ENCODE results near the gene DMD.

The DMD gene

GRCh38 chrX:33014949-33015348 lies 196.4 kb downstream of the DMD start:
- no peak for DNase-seq

GRCh38 chrX:33014086-33014485 lies 197.3 kb downstream of the DMD start:
- no peak for DNase-seq

- no peak for DNase-seq
Measured at GRCh38 chrX:33001107-33001506, 210.2 kb downstream of the DMD start.

- no peak for DNase-seq
Measured at GRCh38 chrX:32998776-32999175, 212.6 kb downstream of the DMD start.

GRCh38 chrX:32995427-32995826 lies 215.9 kb downstream of the DMD start:
- no peak for DNase-seq

GRCh38 chrX:32987142-32987541 lies 224.2 kb downstream of the DMD start:
- DNase-seq: no peak

GRCh38 chrX:32985544-32985943 lies 225.8 kb downstream of the DMD start:
- DNase-seq: no peak

- DNase-seq: no peak
Measured at GRCh38 chrX:32966821-32967355, 244.5 kb downstream of the DMD start.

- DNase-seq: no peak
Measured at GRCh38 chrX:32954125-32954524, 257.2 kb downstream of the DMD start.

GRCh38 chrX:32948130-32948529 lies 263.2 kb downstream of the DMD start:
- DNase-seq: no peak

- DNase-seq: no peak
Measured at GRCh38 chrX:32937043-32937442, 274.3 kb downstream of the DMD start.

GRCh38 chrX:32933548-32933947 lies 277.8 kb downstream of the DMD start:
- no peak for DNase-seq

- no peak for DNase-seq
Measured at GRCh38 chrX:32929040-32929439, 282.3 kb downstream of the DMD start.

GRCh38 chrX:32896088-32896487 lies 315.3 kb downstream of the DMD start:
- no peak for DNase-seq

- no peak for DNase-seq
Measured at GRCh38 chrX:32894679-32895078, 316.7 kb downstream of the DMD start.

- DNase-seq: no peak
Measured at GRCh38 chrX:32893751-32894150, 317.6 kb downstream of the DMD start.

GRCh38 chrX:32877592-32877991 lies 333.8 kb downstream of the DMD start:
- DNase-seq: no peak

GRCh38 chrX:32874839-32875238 lies 336.5 kb downstream of the DMD start:
- DNase-seq: no peak

- no peak for DNase-seq
Measured at GRCh38 chrX:32873786-32874185, 337.6 kb downstream of the DMD start.

- no peak for DNase-seq
Measured at GRCh38 chrX:32871636-32872035, 339.7 kb downstream of the DMD start.

GRCh38 chrX:32868524-32868895 lies 342.8 kb downstream of the DMD start:
- no peak for DNase-seq

- no peak for DNase-seq
Measured at GRCh38 chrX:32867781-32868523, 343.4 kb downstream of the DMD start.

GRCh38 chrX:32852203-32852602 lies 359.1 kb downstream of the DMD start:
- no peak for DNase-seq

- DNase-seq: no peak
Measured at GRCh38 chrX:32851556-32851955, 359.8 kb downstream of the DMD start.

- no peak for DNase-seq
Measured at GRCh38 chrX:32847921-32848320, 363.4 kb downstream of the DMD start.

Measured in NCI-H187 (cell line).